Activated CD4-positive, CD25-positive, alpha-beta regulatory T cell (primary cell): ENCODE measurements around the gene ZNRF2.
A peak's percentile ranks its signal among the peaks of the same experiment; 100 is the strongest.

Source experiments
- DNase-seq, 4 experiments: peaks; one replicate each; lab custom pipeline; 2025; lab: John Stamatoyannopoulos, UW

The ZNRF2 gene

GRCh38 chr7:30284298-30285066 is at the start of gene ZNRF2:
Gene ZNRF2, plus strand, starts transcription at chr7:30284597. Its CDS starts 761 bp downstream, at chr7:30285358.
- peak; percentile 93 to 99 (median 97) for DNase-seq

DNA sequence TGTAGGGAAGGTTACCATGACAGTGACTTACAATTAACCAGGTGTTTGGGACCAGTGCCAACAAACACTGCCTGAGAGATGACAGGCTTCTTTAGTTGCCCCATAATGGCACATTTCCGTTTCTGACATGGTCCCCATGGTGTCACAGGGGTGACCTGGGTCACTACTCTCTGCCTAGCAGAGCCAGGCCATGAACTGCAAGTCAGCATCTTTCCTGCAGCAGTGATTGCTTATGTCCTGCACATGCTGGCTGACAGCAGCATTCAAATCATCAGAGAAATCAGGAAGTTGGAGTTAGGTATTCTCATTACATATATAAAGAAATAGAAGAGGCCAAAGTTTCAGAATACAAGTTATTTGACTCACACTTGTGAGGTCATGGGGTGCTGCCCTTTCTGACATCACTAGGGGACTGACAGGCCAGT is 47.1 kb upstream of the ZNRF2 start:
- DNase-seq = no peak

- no peak for DNase-seq
Observed at GRCh38 chr7:30238721-30239441, 45.5 kb upstream of the ZNRF2 start.

DNA sequence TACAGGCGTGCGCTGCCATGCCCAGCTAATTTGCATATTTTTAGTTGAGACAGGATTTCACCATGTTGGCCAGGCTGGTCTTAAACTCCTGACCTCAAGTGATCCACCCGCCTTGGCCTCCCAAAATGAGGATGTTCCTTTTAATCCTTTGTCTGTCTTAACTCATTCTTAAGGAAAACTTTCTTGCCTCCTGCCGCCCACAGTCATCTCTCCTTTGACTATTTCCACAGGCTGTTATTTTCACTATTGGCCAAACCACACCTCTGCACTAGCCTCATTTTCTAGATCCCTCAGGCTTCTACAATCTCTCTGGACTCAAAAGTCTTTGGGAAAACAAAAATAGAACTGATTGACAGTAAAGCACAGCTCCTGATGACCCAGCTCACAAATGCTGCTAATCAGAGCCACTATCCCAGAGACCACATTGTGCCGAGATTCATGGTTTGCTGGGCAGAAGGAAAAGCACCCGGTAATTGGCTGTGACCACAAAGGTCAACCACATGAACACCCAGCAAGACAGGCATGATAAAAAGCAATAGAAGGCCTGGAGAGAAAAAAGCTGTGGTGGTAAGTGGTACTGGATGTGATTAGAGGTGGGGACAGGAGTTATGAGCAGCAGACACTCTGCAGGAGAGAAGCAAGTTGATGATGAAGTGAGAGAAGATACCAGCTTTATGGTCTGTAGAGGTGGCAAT is 44.1 kb upstream of the ZNRF2 start:
- no peak for DNase-seq

GRCh38 chr7:30241767-30242166 is 42.6 kb upstream of the ZNRF2 start:
- DNase-seq = no peak

DNA sequence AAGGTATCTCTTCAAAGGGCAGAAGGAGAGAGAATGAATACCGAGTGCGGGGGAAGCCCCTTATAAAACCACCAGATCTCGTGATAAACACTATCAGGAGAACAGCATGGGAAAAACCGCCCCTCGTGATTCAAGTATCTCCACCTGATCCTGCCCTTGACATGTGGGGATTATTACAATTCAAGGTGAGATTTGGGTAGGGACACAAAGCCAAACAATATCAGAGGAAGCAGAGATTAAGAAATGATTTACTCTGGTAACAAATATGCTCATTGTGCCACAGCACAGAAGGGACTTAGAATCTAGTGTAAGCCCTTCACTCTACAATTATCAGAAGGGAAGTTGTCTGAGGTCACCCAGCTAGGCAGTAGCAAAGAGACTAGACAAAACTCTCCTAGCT is 40.1 kb upstream of the ZNRF2 start:
- no peak for DNase-seq

GRCh38 chr7:30245913-30246312 is 38.5 kb upstream of the ZNRF2 start:
- no peak for DNase-seq

DNA sequence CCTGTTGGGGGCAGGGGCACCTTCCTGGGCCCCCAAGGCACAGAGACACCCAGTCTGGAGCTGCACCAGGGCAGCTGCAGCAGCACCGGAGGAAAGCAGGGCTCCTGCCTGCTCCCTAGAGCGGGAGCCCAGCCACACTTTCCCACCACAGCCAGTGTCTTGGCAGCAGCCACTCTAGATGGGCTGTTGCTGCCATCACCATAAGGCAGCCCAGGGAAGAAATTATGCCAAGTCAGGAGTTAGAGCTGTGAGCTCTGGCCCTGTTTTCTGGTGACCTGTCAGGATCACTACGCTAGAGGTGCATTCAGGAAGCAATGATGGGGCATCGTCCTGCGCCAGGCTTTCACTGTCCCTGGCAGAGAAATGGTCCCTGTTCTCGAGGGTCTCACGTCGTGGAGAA is 38.0 kb upstream of the ZNRF2 start:
- no peak for DNase-seq

GRCh38 chr7:30247541-30248401 is 36.6 kb upstream of the ZNRF2 start:
- no peak for DNase-seq

GRCh38 chr7:30249316-30249715 is 35.1 kb upstream of the ZNRF2 start:
- DNase-seq = no peak

- DNase-seq = no peak
Observed at GRCh38 chr7:30249986-30250774, 34.2 kb upstream of the ZNRF2 start.

DNA sequence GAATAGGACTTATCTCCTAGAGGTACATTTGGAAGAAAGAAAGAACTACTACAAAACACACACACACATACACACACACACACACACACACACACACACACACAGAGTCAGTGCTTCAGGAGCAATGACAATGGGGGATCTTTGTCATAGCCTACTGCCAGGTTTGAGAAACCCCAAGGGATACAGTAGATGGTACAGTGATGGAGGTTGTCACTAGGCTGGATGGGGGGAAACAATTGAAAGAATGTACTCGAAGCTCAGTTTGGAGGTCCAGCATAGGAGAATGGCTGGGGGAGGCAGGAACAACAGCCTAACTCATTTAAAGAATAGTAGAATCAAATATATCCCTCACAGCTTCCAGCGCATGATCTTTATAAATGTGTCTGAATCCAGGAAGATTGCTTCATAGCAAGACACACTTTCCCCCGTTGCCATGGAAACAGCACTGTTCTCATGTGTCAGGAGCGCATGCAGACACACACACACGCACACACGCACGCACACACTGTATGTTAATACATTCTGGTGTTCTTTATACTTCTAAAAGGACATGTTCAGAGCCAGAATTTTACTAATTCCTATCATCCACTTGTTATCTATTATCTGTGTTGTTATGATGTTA is 32.6 kb upstream of the ZNRF2 start:
- DNase-seq = no peak

DNA sequence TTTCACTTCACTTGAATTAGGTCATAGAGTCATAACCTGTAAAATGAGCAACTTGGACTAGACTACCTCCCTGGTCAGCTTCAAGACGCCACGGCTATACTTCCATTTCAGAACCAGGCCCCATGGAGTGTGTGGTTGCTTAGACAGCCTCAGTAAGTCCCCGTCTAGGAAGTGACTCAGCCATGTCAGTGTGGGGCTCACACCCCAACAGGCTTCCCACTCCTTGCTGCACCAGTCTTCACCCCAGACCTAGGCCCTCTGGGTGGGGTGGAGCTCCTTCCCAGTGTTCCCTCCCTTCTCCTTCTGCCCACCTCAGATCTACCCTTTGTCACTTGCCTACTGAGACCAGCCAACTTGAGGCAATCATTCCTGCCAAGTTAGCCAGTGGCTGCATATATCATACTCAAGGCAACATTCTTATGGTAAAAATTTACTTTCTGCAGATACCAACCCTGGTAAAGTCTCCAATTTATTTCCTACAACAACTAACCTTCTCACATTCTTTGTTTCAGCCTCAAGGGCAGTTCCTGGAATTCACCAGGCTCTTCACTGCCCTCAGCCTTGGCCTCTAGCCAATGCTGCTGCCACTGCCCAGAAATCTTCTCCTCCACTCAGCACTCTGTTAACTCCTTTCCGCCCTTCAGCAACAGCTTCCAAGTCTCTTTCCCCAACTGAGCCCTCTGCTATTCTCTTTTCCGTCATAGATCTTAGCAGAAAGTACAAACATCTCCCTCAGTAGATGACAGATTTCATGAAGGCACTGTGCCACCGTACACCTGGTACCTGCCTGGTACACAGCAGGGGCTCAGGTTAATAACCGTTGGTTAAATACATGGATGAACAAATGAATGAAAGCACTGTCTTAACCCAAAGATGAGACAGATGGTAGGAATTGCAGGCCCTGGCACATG is 31.3 kb upstream of the ZNRF2 start:
- no peak for DNase-seq

DNA sequence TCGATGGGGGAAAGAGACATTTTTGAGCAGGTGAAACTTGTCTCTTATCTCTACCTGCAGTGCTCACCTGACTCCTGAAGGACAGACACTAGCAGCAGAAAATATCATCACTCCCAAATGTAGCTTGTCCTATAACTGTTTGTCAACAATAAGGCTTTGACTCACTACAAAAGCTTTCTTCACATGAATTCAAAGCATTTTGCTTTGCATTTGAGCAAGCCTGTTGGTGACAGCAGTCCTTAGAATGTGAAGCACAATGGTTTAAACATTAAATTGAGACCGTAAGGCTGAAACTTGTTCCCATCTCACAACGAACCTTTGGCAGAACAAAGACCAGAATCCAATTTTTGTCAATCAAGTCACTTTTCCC is 30.6 kb upstream of the ZNRF2 start:
- DNase-seq = no peak

DNA sequence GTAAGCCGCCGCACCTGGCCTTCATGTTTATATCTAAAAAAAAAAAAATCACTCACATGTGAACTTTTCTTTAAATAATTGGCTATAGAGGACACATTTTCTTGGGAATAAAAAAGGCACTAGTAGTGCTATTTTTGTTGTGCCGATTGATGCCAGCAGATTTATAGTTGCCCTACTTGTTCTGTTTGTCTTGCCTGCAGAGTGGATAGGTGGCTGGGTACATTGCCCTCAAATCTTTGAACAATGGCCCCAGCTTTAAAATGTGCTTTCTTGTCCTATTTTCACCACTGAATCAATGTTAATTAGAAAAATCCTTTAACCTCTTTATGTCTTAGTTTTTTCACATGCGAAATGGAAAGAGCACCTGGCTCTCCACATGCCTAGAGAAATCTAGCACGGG is 30.1 kb upstream of the ZNRF2 start:
- no peak for DNase-seq

DNA sequence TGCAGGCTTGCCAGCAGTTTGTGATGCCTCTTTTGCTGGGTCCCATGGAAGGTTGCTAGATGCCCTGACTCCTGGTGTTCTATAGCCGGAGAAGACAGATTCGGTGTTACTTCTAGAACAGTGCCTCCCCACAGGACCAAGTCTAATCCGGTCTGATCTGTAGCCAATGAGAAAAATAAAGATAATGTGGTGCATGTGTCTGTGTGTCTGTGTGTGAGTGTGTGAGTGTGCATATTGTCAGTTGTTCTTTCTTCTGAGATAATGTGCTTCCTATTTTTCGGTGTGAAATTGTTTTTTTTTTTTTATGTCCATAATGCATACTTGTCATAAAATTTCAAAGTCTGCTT is 29.7 kb upstream of the ZNRF2 start:
- no peak for DNase-seq

- DNase-seq = no peak
Observed at GRCh38 chr7:30255064-30255769, 29.2 kb upstream of the ZNRF2 start.

DNA sequence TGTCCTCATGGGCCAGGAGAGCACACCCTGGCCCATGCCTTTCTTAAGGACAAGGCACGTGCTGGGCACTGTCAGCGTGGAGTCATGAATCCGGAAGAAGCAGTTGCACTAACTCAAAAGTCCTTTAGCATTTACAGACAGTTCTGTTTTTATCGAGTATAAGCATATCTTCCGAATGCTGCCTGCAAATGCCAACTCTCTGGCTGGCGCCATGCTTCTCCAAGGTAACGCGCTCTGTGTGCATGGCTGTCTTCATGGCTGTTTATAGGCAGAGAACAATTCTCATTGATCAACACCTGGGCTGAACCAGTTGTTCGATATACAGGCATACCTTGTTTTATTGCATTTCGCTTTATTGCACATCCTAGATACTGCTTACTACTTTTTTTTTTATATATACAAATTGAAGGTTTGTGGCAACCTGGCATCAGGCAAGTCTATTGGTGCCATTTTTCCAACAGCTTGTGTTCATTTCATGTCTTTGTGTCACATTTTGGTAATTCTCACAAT is 28.0 kb upstream of the ZNRF2 start:
- DNase-seq = no peak

- no peak for DNase-seq
Observed at GRCh38 chr7:30260246-30260768, 24.1 kb upstream of the ZNRF2 start.
